Measurements from ENCODE around the gene SFSWAP.
A peak's percentile ranks its signal among the peaks of the same experiment; 100 is the strongest.

SFSWAP gene

GRCh38 chr12:131752451-131752850 lies 41.6 kb downstream of the SFSWAP start:
- H3K4me3 ChIP-seq (ENCODE audit: low read depth, low read length): no peak overlapping the region
- no peak for DNase-seq (ENCODE audit: low read depth)
- TF ChIP-seq CTCF (conservative IDR thresholded peaks at IDR 0.05; ENCODE audit: low read depth, low read length): no peak

- DNase-seq (ENCODE audit: low read depth): no peak
- H3K4me3 ChIP-seq (ENCODE audit: low read depth, low read length): no peak overlapping the region
- TF ChIP-seq CTCF (conservative IDR thresholded peaks at IDR 0.05; ENCODE audit: low read depth, low read length): no peak
Measured at GRCh38 chr12:131753005-131753404, 42.1 kb downstream of the SFSWAP start.

- no peak overlapping the region for H3K4me3 ChIP-seq (ENCODE audit: low read depth, low read length)
- no peak for DNase-seq (ENCODE audit: low read depth)
- no peak for TF ChIP-seq CTCF (conservative IDR thresholded peaks at IDR 0.05; ENCODE audit: low read depth, low read length)
Measured at GRCh38 chr12:131753757-131754156, 42.9 kb downstream of the SFSWAP start.

- no peak overlapping the region for H3K4me3 ChIP-seq (ENCODE audit: low read depth, low read length)
- DNase-seq (ENCODE audit: low read depth): no peak
- TF ChIP-seq CTCF (conservative IDR thresholded peaks at IDR 0.05; ENCODE audit: low read depth, low read length): no peak
Measured at GRCh38 chr12:131754184-131754583, 43.3 kb downstream of the SFSWAP start.

GRCh38 chr12:131755305-131756113 lies 44.6 kb downstream of the SFSWAP start:
- peak; percentile 41 for DNase-seq (ENCODE audit: low read depth)
- TF ChIP-seq CTCF (conservative IDR thresholded peaks at IDR 0.05; ENCODE audit: low read depth, low read length): peak; percentile 51
- no peak overlapping the region for H3K4me3 ChIP-seq (ENCODE audit: low read depth, low read length)

- H3K4me3 ChIP-seq (ENCODE audit: low read depth, low read length): no peak overlapping the region
- no peak for DNase-seq (ENCODE audit: low read depth)
- no peak for TF ChIP-seq CTCF (conservative IDR thresholded peaks at IDR 0.05; ENCODE audit: low read depth, low read length)
Measured at GRCh38 chr12:131756441-131756840, 45.6 kb downstream of the SFSWAP start.

GRCh38 chr12:131757111-131757510 lies 46.2 kb downstream of the SFSWAP start:
- TF ChIP-seq CTCF (conservative IDR thresholded peaks at IDR 0.05; ENCODE audit: low read depth, low read length): no peak
- no peak for DNase-seq (ENCODE audit: low read depth)
- no peak overlapping the region for H3K4me3 ChIP-seq (ENCODE audit: low read depth, low read length)
